T-helper 2 cell (primary cell): ENCODE data around the gene RCAN3.
A peak's percentile ranks its signal among the peaks of the same experiment; 100 is the strongest.

Experiments
- DNase-seq, 5 experiments: peaks; one replicate each; pipeline versions ENCODE4 v3.0.0 to v3.0.0-alpha.2; 2012 to 2022

RCAN3 gene

DNA sequence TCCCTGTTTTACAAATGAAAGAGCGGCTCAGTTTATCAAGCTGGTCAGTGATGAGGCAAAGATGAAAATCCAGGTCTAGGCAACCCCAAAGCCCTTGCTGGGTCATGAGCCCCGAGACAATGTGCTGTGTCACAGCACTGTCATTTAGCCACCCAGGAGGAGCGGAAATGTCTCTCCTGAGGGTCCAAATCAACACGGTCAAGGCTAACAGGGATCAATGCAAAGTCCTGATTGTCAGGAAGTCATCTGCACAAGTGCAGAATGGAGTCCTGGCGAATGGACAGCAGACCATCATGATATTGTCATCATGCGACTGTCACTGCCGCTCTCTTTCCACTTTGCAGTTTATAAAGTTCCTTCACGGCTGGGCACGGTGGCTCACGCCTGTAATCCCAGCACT, 83.5 kb downstream of the RCAN3 start:
- DNase-seq, result no peak

DNA sequence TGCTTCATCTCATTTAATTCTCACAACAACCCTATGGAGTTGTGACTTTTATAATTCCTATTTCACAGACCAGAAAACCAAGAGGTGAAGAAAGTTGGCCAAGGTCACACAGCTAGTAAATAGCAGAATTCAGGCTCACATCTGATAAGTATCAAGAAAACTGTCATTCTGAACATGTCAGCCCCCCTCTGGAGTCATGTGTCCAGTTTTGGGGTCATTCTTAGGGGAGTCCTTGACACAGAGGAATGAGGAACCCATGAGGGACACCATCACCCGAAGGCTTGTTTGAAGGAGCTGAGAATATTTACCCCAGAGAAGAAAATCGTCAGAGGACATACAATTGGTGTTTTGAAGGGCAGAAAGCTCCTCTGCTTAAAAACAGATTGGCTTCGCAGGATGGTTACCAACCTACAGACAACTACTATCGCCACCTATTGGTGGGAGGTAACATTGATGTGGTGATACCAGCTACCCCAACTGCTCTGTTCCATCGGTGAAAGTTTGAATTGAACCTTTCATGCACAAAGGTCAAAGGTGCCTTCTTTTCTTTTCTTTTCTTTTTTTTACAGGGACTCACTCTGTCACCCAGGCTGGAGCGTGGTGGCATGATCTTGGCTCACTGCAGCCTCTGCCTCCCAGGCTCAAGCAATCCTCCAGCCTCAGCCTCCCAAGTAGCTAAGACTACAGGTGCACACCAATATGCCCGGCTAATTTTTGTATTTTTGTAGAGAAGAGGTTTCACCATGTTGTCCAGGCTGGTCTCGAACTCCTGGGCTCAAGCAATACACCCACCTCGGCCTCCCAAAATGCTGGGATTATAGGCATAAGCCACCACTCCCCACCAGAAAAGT, 84.6 kb downstream of the RCAN3 start:
- peak in 3 of 5 experiments; percentile 23 to 83 (median 52) for DNase-seq

DNA sequence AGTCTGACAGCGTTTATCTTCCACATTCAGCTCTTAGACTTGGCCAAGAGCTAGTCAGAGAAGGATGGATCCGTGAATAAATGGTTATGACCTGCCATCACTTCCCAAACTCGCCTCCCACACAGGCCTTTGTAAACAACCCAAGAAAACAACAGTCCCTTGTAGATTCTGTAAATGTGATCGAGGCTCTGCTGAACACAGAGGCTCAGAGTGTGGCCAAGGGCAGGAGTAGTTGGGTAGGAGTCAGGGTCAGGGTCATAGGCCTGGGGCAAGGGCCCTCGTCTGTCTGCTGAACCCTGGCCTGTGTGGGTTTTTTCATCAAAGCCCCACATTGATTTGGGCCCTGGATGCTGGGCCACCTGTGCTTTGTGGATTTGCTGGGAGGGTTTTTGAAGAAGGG, 85.9 kb downstream of the RCAN3 start:
- no peak for DNase-seq

DNA sequence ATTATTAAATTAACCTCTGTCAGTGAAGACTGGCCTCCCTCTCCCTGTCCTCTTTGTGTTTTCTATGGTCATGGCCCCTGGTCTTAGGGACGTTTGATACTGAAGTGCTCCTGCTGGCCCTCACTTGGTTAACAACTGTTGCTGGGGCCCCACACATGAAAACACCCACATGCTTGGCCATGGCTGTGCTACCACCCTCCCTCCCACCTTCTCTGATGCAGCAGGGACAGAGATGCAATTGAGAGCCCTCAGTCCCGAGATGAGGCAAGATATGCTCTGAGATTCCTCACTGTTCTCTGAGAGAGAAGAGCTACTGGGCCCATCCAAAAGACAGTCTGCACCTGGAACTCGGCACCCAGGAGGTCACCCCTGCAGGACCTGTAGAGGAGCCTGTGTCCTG, 86.6 kb downstream of the RCAN3 start:
- DNase-seq, result no peak
